Breast epithelium (tissue), 4 donors: ENCODE data around the gene PYM1. TPM values are rescaled to one million over a fixed set of nuclear protein-coding genes. Genes with fewer than 3 reads are reported as not detected.

Experiments used
- DNase-seq, 2 donors: peaks; one replicate each; pipeline ENCODE4 v3.0.0-alpha.2; 2019; ENCODE audit warnings: low spot score in 2 of 2
- H3K27ac ChIP-seq, 2 donors: fragments of 200-600 bp; sonication (generic) in 1 of 2; one replicate each; pipeline ENCODE4 v1.5.1; 2016 to 2019; ENCODE audit warnings: mild to moderate bottlenecking in 1 of 2
- H3K27me3 ChIP-seq, 2 donors: fragments of 200-600 bp; sonication (generic) in 1 of 2; one replicate each; pipeline versions ENCODE4 v1.5.1 to v1.6.0; 2017 to 2019; ENCODE audit warnings: control low read depth in 1 of 2, mild to moderate bottlenecking in 1 of 2
- H3K36me3 ChIP-seq: fragments of 200-600 bp; one replicate; pipeline ENCODE4 v1.5.1; 2019
- H3K4me1 ChIP-seq, 2 donors: fragments of 200-600 bp; sonication (generic); one replicate each; pipeline ENCODE4 v1.5.1; 2016 to 2019; ENCODE audit warnings: control low read depth in 1 of 2
- H3K4me3 ChIP-seq, 3 donors: fragments of 200-600 bp; sonication (generic); 1 replicate in 2 of 3; 2 replicates in 1 of 3; pipeline ENCODE4 v1.5.1; 2016 to 2019; ENCODE audit warnings: mild to moderate bottlenecking in 3 of 3, moderate library complexity in 2 of 3
- H3K9me3 ChIP-seq, 2 donors: fragments of 200-600 bp; sonication (generic) in 1 of 2; one replicate each; pipeline ENCODE4 v1.5.1; 2016 to 2019; ENCODE audit warnings: control low read depth in 1 of 2
- POLR2A ChIP-seq: fragments of 450-650 bp; IDR thresholded peaks from one replicate; pipeline ENCODE4 v1.6.1; 2016; ENCODE audit warnings: antibody characterized with exemption, mild to moderate bottlenecking, moderate library complexity
- POLR2AphosphoS5 ChIP-seq, 3 donors: sonication (generic); formaldehyde crosslinking; IDR thresholded peaks; one replicate each; pipeline ENCODE4 v1.6.1; 2017; ENCODE audit warnings: antibody characterized with exemption in 3 of 3
- intact Hi-C: fragments of 100-400 bp; cut with DNase I; formaldehyde crosslinking; loops from one replicate; pipeline ENCODE4 v1.15.1; 2023; ENCODE audit warnings: low total_unique reads
- total RNA-seq, 3 donors: library from RNA; depleted of rRNA; stranded (reverse); fragments of >200 nt; gene quantifications; one replicate each; pipeline ENCODE4 v1.1.0, GENCODE V29; 2016
- TF ChIP-seq, protein P1 (sequence below), 3 donors: fragments of 450-650 bp; IDR thresholded peaks; one replicate each; pipeline ENCODE4 v1.5.1; 2016 to 2017; ENCODE audit warnings: antibody characterized with exemption in 3 of 3, mild to moderate bottlenecking in 3 of 3, moderate library complexity in 3 of 3

The PYM1 gene
- total RNA-seq, 3 donors from 2014 or later = 25.9 to 38.1 (median 33.0) TPM

DNA sequence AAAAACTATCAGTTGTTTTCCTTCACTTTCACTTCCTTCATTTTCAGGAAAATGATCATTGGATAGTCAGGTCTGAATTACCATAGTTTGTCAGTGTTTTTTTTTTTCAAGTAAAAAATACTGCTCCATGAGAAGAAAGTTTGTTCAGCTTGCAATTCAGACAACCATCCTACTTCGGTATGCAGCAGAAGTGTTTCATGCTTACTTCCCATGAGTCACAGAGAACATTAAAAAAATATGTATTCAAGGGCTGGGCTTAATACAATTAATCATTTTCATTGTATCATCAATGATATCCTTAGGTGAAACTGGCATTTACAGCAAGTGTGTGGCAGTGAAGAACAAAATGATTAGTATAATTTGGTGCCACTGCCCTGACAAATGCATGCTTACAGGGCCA lies 21.6 kb downstream of the PYM1 start:
- no peak for DNase-seq
- Histone ChIP-seq H3K36me3 (no peaks in the 10 kb centered on the region), H3K27ac (no peak overlapping the region), H3K9me3 (no peaks in the 10 kb centered on the region), H3K4me1 (no peaks in the 10 kb centered on the region), H3K4me3 (no peak overlapping the region), H3K27me3 (no peaks in the 10 kb centered on the region)
- intact Hi-C loops = no loop called here
- TF ChIP-seq, protein P1, sequence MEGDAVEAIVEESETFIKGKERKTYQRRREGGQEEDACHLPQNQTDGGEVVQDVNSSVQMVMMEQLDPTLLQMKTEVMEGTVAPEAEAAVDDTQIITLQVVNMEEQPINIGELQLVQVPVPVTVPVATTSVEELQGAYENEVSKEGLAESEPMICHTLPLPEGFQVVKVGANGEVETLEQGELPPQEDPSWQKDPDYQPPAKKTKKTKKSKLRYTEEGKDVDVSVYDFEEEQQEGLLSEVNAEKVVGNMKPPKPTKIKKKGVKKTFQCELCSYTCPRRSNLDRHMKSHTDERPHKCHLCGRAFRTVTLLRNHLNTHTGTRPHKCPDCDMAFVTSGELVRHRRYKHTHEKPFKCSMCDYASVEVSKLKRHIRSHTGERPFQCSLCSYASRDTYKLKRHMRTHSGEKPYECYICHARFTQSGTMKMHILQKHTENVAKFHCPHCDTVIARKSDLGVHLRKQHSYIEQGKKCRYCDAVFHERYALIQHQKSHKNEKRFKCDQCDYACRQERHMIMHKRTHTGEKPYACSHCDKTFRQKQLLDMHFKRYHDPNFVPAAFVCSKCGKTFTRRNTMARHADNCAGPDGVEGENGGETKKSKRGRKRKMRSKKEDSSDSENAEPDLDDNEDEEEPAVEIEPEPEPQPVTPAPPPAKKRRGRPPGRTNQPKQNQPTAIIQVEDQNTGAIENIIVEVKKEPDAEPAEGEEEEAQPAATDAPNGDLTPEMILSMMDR (IDR thresholded peaks at IDR 0.05) = no peak
- TF ChIP-seq POLR2A (no peak), POLR2AphosphoS5 (IDR thresholded peaks at IDR 0.05) (no peak)

DNA sequence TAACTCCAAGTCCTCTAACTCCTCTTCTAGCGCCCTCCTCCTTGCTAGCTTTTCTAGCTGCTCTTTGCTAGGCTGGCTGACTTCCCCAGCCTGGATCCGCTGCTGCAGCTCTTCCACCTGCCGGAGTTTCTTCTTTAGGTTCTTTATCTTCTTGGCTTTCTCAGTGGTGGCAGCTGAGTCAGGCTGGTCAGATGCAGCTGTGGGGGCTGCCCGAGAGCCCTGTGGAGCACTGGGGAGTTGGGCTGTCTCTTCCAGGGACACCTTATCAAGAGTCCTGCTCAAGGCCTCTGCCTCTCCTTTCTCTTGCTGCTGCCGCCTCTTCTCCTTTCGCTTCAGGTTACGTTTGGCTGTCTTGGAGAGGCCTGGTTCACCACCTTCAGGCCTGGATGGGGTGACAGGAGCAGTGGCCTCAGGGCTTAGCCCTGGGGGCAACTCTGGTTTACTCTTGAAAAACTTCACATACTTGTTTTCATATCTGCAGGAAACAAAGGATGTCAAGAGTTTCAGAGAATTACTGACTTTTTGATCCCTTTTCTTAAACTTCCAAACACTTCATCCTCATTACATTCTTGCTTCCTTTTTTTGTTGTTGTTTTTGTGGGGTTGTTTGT lies 25.7 kb downstream of the PYM1 start:
- no peak overlapping the region for H3K27ac ChIP-seq
- H3K4me3 ChIP-seq = no peak overlapping the region
- TF ChIP-seq POLR2AphosphoS5 (IDR thresholded peaks at IDR 0.05) (no peak), POLR2A (no peak)
- TF ChIP-seq, protein P1 (IDR thresholded peaks at IDR 0.05) = no peak
- no peaks in the 10 kb centered on the region for H3K4me1 ChIP-seq
- no peaks in the 10 kb centered on the region for H3K27me3 ChIP-seq
- DNase-seq = no peak
- H3K36me3 ChIP-seq = no peaks in the 10 kb centered on the region
- no peaks in the 10 kb centered on the region for H3K9me3 ChIP-seq
- intact Hi-C loops = no loop called here

DNA sequence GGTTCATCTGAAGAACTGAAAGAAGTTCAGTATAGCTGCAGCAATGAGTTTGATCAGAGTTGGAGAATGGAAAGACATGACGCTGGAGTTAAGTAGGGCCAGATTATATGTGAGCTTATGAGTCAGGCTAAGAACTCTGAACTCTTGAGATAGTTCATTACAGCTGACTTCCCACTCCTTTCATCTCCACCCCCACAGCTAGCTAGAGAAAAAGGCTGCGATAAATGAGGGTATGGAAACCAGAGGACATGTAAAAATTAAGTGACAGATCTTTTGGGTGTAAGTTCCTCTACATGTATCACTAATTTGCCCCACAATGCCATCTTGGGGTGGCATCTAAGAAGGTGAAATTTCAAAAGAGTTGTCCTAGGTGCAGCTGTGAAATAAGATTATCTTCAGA lies 28.6 kb downstream of the PYM1 start:
- Histone ChIP-seq H3K27me3 (no peaks in the 10 kb centered on the region), H3K4me1 (no peaks in the 10 kb centered on the region), H3K9me3 (no peaks in the 10 kb centered on the region), H3K36me3 (no peaks in the 10 kb centered on the region), H3K4me3 (no peak overlapping the region), H3K27ac (no peak overlapping the region)
- no peak for DNase-seq
- TF ChIP-seq, protein P1 (IDR thresholded peaks at IDR 0.05) = no peak
- TF ChIP-seq POLR2AphosphoS5 (IDR thresholded peaks at IDR 0.05) (no peak), POLR2A (no peak)
- intact Hi-C loops = no loop called here

DNA sequence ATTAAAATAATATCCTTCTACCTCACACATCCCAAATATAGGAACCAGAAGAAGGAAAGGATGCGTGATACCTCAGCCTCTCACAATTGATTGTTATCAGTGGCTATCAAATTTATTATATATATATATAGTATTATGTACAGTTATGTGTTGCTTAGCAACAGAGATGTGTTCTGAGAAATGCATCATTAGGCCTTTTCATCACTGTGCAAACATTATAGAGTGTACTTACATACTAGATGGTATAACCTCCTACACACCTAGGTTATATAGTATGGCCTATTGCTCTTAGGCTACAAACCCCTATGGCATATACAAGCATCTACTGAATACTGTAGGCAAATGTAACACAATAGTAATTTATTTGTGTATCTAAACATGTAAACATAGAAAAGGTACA lies 34.0 kb downstream of the PYM1 start:
- H3K4me1 ChIP-seq = no peaks in the 10 kb centered on the region
- no peak overlapping the region for H3K4me3 ChIP-seq
- intact Hi-C loops = no loop called here
- no peaks in the 10 kb centered on the region for H3K27me3 ChIP-seq
- H3K36me3 ChIP-seq = no peaks in the 10 kb centered on the region
- no peak for DNase-seq
- H3K9me3 ChIP-seq = no peaks in the 10 kb centered on the region
- TF ChIP-seq POLR2A = no peak
- TF ChIP-seq POLR2AphosphoS5 (IDR thresholded peaks at IDR 0.05) = no peak
- TF ChIP-seq, protein P1 (IDR thresholded peaks at IDR 0.05) = no peak
- no peak overlapping the region for H3K27ac ChIP-seq

DNA sequence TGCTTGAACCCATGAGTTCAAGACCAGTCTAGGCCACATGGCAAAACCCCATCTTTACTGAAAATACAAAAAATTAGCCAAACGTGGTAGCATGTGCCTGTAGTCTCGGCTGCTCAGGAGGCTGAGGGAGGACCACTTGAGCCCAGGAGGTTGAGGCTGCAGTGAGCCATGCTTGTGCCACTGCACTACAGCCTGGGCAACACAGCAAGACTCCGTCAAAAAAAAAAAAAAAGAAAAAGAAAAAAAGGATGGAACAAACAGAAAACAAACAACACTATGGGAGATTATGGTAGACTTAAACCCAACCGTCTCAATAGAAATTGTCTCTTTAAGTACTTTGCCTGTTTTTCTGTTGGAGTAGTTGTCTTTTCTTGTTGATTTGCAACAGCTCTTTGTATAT lies 36.4 kb downstream of the PYM1 start:
- no peak overlapping the region for H3K27ac ChIP-seq
- H3K9me3 ChIP-seq = no peaks in the 10 kb centered on the region
- no peaks in the 10 kb centered on the region for H3K27me3 ChIP-seq
- no peak for DNase-seq
- no peaks in the 10 kb centered on the region for H3K4me1 ChIP-seq
- no peak overlapping the region for H3K4me3 ChIP-seq
- H3K36me3 ChIP-seq = no peaks in the 10 kb centered on the region
- intact Hi-C loops = no loop called here
- no peak for TF ChIP-seq POLR2A
- no peak for TF ChIP-seq POLR2AphosphoS5 (IDR thresholded peaks at IDR 0.05)
- TF ChIP-seq, protein P1 (IDR thresholded peaks at IDR 0.05) = no peak
